Neuronal stem cell (in vitro differentiated cells): ENCODE data around the gene CD33.

Source experiments
- DNase-seq: peaks from one replicate; pipeline ENCODE4 v3.0.0-alpha.2; 2013; ENCODE audit warnings: low spot score
- H2AFZ ChIP-seq: one replicate; pipeline ENCODE4 v1.6.1; 2013; ENCODE audit warnings: mild to moderate bottlenecking, low read length, inconsistent platforms
- H2AK5ac ChIP-seq: 2 replicates; pipeline ENCODE4 v1.6.1; 2013; ENCODE audit warnings: low read depth, mild to moderate bottlenecking, inconsistent platforms, low read length, moderate library complexity, mixed read lengths
- H2BK120ac ChIP-seq: 2 replicates; pipeline ENCODE4 v1.6.1; 2013; ENCODE audit warnings: low read depth, mild to moderate bottlenecking, inconsistent platforms, low read length, moderate library complexity, mixed read lengths
- H2BK12ac ChIP-seq: one replicate; pipeline ENCODE4 v1.6.1; 2013; ENCODE audit warnings: low read length, inconsistent platforms
- H2BK15ac ChIP-seq: 2 replicates; pipeline ENCODE4 v1.6.1; 2013; ENCODE audit warnings: mild to moderate bottlenecking, low read length, inconsistent platforms, mixed read lengths
- H2BK5ac ChIP-seq: one replicate; pipeline ENCODE4 v1.6.1; 2013; ENCODE audit warnings: inconsistent platforms, mild to moderate bottlenecking, low read length, moderate library complexity
- H3K14ac ChIP-seq: one replicate; pipeline ENCODE4 v1.6.1; 2013; ENCODE audit warnings: low read length, inconsistent platforms
- H3K18ac ChIP-seq: 2 replicates; pipeline ENCODE4 v1.6.1; 2013; ENCODE audit warnings: low read length, inconsistent platforms
- H3K23ac ChIP-seq: 2 replicates; pipeline ENCODE4 v1.6.1; 2013; ENCODE audit warnings: low read depth, mild to moderate bottlenecking, mixed read lengths, low read length, inconsistent platforms; ENCODE audit not compliant: poor library complexity
- H3K27ac ChIP-seq: replicated peaks from 3 replicates; pipeline ENCODE4 v1.5.1; 2013; ENCODE audit warnings: low read length, inconsistent platforms
- H3K27me3 ChIP-seq, 3 experiments: 2 replicates each; pipeline ENCODE4 v1.6.1; 2013; ENCODE audit warnings: low read length in 3 of 3, mild to moderate bottlenecking in 2 of 3, inconsistent platforms in 1 of 3, low read depth in 1 of 3, mixed read lengths in 1 of 3, moderate library complexity in 1 of 3; ENCODE audit not compliant: control insufficient read depth in 3 of 3, insufficient read depth in 3 of 3
- H3K36me3 ChIP-seq, 2 donors: replicated peaks in 1 of 2; 2 replicates each; pipeline ENCODE4 v1.6.1; 2013; ENCODE audit warnings: low read length in 2 of 2; ENCODE audit not compliant: control insufficient read depth in 2 of 2, insufficient read depth in 2 of 2
- H3K4ac ChIP-seq: 2 replicates; pipeline ENCODE4 v1.6.1; 2013; ENCODE audit warnings: inconsistent platforms, mild to moderate bottlenecking, low read length, moderate library complexity
- H3K4me1 ChIP-seq, 2 donors: 1 replicate in 1 of 2; 2 replicates in 1 of 2; pipeline ENCODE4 v1.6.1; 2013; ENCODE audit warnings: low read length in 2 of 2, low read depth in 1 of 2; ENCODE audit not compliant: control insufficient read depth in 2 of 2, insufficient read depth in 1 of 2
- H3K4me2 ChIP-seq: one replicate; pipeline ENCODE4 v1.6.1; 2013; ENCODE audit warnings: mild to moderate bottlenecking, low read length, inconsistent platforms; ENCODE audit not compliant: insufficient read depth, poor library complexity, severe bottlenecking
- H3K4me3 ChIP-seq, 2 donors: 2 replicates each; pipeline ENCODE4 v1.5.1; 2013; ENCODE audit warnings: low read length in 2 of 2, mild to moderate bottlenecking in 2 of 2, inconsistent platforms in 1 of 2, moderate library complexity in 1 of 2
- H3K79me1 ChIP-seq: one replicate; pipeline ENCODE4 v1.6.1; 2013; ENCODE audit warnings: low read depth, mild to moderate bottlenecking, inconsistent platforms, low read length, moderate library complexity
- H3K9ac ChIP-seq: one replicate; pipeline ENCODE4 v1.6.1; 2013; ENCODE audit warnings: mild to moderate bottlenecking, low read depth, low read length, inconsistent platforms; ENCODE audit not compliant: poor library complexity
- H3K9me3 ChIP-seq, 2 donors: replicated peaks in 1 of 2; 2 replicates each; pipeline versions ENCODE3 to v1.6.1; 2013; ENCODE audit warnings: low read length in 2 of 2, mild to moderate bottlenecking in 2 of 2, inconsistent platforms in 1 of 2, low read depth in 1 of 2, mixed read lengths in 1 of 2, moderate library complexity in 1 of 2; ENCODE audit not compliant: control insufficient read depth in 2 of 2, insufficient read depth in 1 of 2
- H4K8ac ChIP-seq: one replicate; pipeline ENCODE4 v1.6.1; 2013; ENCODE audit warnings: low read depth, mild to moderate bottlenecking, inconsistent platforms, low read length, moderate library complexity
- H4K91ac ChIP-seq: one replicate; pipeline ENCODE4 v1.6.1; 2013; ENCODE audit warnings: low read length, low read depth, mild to moderate bottlenecking, inconsistent platforms; ENCODE audit not compliant: poor library complexity
- WGBS, 2 donors: extraction: QIAGEN DNeasy Blood & Tissue Kit; methylation state at CpG; one replicate each; pipeline ENCODE4 v1.1.7; 2013; ENCODE audit warnings: missing lambda C conversion rate in 2 of 2, mixed read lengths in 1 of 2; ENCODE audit not compliant: insufficient read length in 2 of 2, insufficient replicate concordance in 1 of 2; ENCODE audit errors: extremely low coverage in 2 of 2; 5-methylcytosine and 5-hydroxymethylcytosine counted together

CD33 gene

DNA sequence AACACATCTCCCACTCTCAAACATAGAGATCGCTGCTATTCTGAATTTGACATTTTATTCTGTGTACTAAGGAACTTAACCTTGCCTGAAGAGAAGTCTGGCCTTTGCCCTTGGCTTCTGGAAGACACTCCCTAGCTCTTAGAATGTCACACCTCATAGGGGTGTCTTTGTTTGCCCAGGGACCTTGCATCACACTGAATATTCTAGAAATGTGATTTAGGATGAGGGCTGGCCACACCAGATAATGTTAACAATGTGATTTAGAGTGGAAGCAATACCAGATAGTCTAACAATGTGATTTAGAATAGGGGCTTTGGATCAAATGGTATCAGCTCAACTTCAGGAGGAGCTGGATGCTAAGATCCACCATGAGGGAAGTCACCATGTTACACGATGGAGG is 32.6 kb downstream of the CD33 start:
- Histone ChIP-seq H3K4me3 (no peak overlapping the region), H3K4ac (no peak overlapping the region), H2AFZ (no peak overlapping the region), H3K36me3 (no peaks in the 10 kb centered on the region), H3K79me1 (no peaks in the 10 kb centered on the region), H3K27ac (no peak overlapping the region), H3K27me3 (no peaks in the 10 kb centered on the region), H3K4me1 (no peaks in the 10 kb centered on the region), H2BK15ac (no peak overlapping the region), H4K91ac (no peak overlapping the region), H3K14ac (no peak overlapping the region), H3K9me3 (no peaks in the 10 kb centered on the region), H4K8ac (no peak overlapping the region), H3K4me2 (no peak overlapping the region), H2BK120ac (no peak overlapping the region), H2BK12ac (no peak overlapping the region), H2AK5ac (no peak overlapping the region), H3K18ac (no peak overlapping the region), H3K23ac (no peak overlapping the region), H2BK5ac (no peak overlapping the region), H3K9ac (no peak overlapping the region)
- no CpG with 5 or more reads among the region's 2 CpGs for WGBS, 2 donors
- DNase-seq, result no peak

DNA sequence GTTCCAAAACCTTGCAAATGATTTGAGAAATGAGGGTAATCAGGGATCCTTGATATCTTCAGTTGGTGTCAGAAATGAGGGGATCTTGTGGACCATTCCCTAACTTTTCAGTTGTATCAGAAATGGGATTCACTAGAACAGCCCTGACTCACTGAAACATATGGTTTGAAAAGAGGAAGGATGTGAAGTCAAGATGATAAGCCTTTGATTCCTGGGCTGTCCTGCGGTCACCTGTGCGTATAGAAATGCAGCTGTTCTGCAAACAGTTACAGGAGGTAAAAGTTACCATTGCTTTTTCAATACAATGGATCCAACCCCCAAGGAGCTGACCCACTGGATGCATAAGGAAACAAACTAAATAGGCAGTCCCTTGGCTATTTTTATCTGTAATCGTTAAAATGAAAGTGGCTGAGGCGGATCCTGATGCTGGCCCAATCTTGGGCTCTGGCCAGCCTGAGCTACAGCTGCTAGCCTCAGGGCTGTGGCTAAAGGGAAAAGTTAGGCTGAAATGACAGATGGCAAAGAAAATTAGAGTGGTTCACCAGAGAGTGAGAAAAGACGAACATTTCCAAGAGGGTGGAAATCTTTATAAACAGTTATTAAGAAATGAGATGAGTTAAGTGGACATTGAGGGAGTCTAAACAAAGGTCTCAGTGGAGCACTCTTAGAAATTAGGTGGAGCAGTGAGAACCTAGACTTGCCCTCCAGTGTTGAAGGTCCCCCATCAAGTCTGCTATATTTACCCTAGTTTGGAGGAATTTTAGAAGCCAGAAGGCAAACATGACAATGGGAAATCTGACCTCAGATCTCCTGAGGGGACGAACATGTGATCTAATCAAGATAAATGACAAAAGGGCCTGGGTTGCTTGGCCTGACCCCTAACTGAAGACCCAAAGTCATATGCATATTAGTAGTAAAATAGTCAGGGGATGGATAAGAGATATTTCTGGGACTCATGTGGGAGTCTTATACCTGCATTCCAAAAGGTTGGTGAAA is 33.6 kb downstream of the CD33 start:
- no peak overlapping the region for H2AK5ac ChIP-seq
- H3K27me3 ChIP-seq, result peaks cover 0 to 4% (median 0%) of the 10 kb centered on the region in 3 experiments
- no CpG with 5 or more reads among the region's 6 CpGs for whole genome bisulfite sequencing, 2 donors
- no peak overlapping the region for H3K9ac ChIP-seq
- no peak overlapping the region for H3K27ac ChIP-seq
- H2BK15ac ChIP-seq, result no peak overlapping the region
- H3K4me3 ChIP-seq, result no peak overlapping the region
- no peaks in the 10 kb centered on the region for H3K4me1 ChIP-seq
- H2AFZ ChIP-seq, result no peak overlapping the region
- H3K36me3 ChIP-seq, result no peaks in the 10 kb centered on the region
- DNase-seq, result no peak
- no peak overlapping the region for H2BK120ac ChIP-seq
- no peaks in the 10 kb centered on the region for H3K79me1 ChIP-seq
- no peak overlapping the region for H2BK12ac ChIP-seq
- no peak overlapping the region for H3K23ac ChIP-seq
- H2BK5ac ChIP-seq, result no peak overlapping the region
- no peak overlapping the region for H4K8ac ChIP-seq
- H3K4me2 ChIP-seq, result no peak overlapping the region
- no peak overlapping the region for H3K14ac ChIP-seq
- H4K91ac ChIP-seq, result no peak overlapping the region
- H3K9me3 ChIP-seq, result no peaks in the 10 kb centered on the region
- H3K4ac ChIP-seq, result no peak overlapping the region
- no peak overlapping the region for H3K18ac ChIP-seq

DNA sequence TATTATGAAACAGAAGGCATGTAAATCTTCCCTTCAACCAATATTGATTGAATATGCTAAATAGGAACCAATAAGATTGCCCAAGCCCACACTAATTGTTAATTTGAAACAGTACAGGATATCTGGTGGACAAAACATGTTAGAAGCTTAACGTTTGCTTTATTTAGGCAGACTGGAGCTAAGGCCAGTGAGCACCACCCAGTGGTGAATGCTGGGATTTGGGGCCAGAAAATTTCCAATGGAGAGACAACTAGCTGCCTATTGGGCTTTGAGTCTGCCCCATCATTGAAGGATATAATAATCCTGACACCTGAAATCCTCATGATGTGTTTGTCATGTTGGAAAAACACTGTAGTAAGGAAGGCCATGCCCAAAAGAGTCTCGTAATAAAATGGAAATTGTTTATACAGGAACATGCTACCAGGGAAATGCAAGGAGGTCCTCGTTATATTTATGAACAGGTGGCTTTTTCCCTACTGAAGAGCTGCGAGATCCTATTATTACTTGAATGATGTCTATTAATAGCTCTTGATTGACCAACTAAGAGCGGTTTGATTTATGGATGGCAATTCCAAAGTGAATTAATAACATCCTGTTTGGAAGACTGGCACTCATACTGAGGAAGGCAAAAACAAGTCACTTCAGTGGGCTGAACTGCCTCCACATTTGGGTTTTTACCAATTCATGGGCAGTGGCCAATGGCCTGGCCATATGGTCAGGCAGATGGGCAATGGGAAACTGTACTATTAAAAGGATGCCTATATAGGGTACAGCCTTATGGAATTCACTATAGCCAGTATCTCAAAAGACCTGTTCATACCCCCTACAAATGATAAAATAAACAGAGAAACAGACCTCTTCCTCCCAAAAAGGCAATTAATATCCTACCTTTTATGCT is 34.7 kb downstream of the CD33 start:
- Histone ChIP-seq H3K9ac (no peak overlapping the region), H3K4me3 (no peak overlapping the region), H3K27me3 (peaks cover 0 to 15% (median 0%) of the 10 kb centered on the region in 3 experiments), H3K4me2 (no peak overlapping the region), H2AFZ (no peak overlapping the region), H3K9me3 (no peaks in the 10 kb centered on the region), H3K4me1 (no peaks in the 10 kb centered on the region), H2BK120ac (no peak overlapping the region), H3K27ac (no peak overlapping the region), H3K23ac (no peak overlapping the region), H3K4ac (no peak overlapping the region), H3K79me1 (no peaks in the 10 kb centered on the region), H2BK15ac (no peak overlapping the region), H4K8ac (no peak overlapping the region), H3K18ac (no peak overlapping the region), H4K91ac (no peak overlapping the region), H3K14ac (no peak overlapping the region), H3K36me3 (no peaks in the 10 kb centered on the region), H2AK5ac (no peak overlapping the region), H2BK12ac (no peak overlapping the region), H2BK5ac (no peak overlapping the region)
- DNase-seq, result peak; percentile 33
- WGBS, 2 donors, result no CpG with 5 or more reads among the region's 5 CpGs

DNA sequence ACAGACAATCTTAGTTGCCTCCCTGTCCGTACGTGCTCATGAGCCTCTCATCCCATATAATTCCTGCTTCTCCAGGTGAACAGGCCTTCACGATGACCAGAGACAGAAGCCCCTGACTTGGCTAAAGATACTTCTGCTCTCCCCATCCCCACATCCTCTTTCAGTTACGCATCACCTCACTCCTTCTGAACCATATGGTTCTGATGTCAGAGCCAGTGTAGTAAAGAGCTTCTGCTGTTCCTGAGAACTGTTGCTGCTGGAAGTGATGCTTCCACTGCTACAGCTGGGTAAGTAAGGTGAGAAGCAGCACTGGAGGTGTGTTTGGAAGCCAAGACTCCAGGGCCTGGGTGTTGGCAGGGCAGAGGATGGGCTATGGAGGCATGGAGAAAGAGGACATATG is 38.9 kb downstream of the CD33 start:
- Histone ChIP-seq H2BK15ac (no peak overlapping the region), H3K36me3 (no peaks in the 10 kb centered on the region), H2BK5ac (no peak overlapping the region), H3K4me2 (no peak overlapping the region), H2BK12ac (no peak overlapping the region), H2BK120ac (no peak overlapping the region), H3K79me1 (no peaks in the 10 kb centered on the region), H3K27me3 (peaks cover 0 to 24% (median 0%) of the 10 kb centered on the region in 3 experiments), H3K4ac (no peak overlapping the region), H3K9ac (no peak overlapping the region), H3K23ac (no peak overlapping the region), H4K91ac (no peak overlapping the region), H2AFZ (no peak overlapping the region), H2AK5ac (no peak overlapping the region), H3K14ac (no peak overlapping the region), H3K9me3 (peaks cover 0 to 2% of the 10 kb centered on the region in 2 donors), H3K18ac (no peak overlapping the region), H3K4me3 (no peak overlapping the region), H4K8ac (no peak overlapping the region), H3K4me1 (no peaks in the 10 kb centered on the region), H3K27ac (no peak overlapping the region)
- no CpG with 5 or more reads among the region's 4 CpGs for WGBS, 2 donors
- no peak for DNase-seq
